ENCODE data around the gene TOR4A. TPM values are rescaled to one million over a fixed set of nuclear protein-coding genes. Genes with fewer than 3 reads are reported as not detected.

Gene TOR4A
- total and polyA plus RNA-seq, 2 experiments from 2014 or later, result 2.0 to 19.0 TPM

- Mint-ChIP-seq H3K27ac (no peak overlapping the region), H3K9me3 (no peaks in the 10 kb centered on the region), H3K36me3 (ENCODE audit: low read depth) (no peaks in the 10 kb centered on the region), H3K27me3 (ENCODE audit: insufficient read depth, low read depth, poor library complexity) (peaks cover 2% of the 10 kb centered on the region), H3K4me3 (no peak overlapping the region), H3K4me1 (peaks cover 2% of the 10 kb centered on the region; the same call in 2 of the 3 replicates)
- no peaks in the 10 kb centered on the region for H3K36me3 ChIP-seq (ENCODE audit: insufficient read depth)
- no peaks in the 10 kb centered on the region for H3F3A ChIP-seq (replicated peaks; ENCODE audit: low read depth)
- no peak overlapping the region for H2AFZ ChIP-seq
- no peaks in the 10 kb centered on the region for H3K79me2 ChIP-seq (replicated peaks; ENCODE audit: insufficient read depth)
- no peaks in the 10 kb centered on the region for H3K27me3 ChIP-seq (ENCODE audit: insufficient read depth)
- H3K4me3 ChIP-seq, result peak overlapping the region; percentile 52; the same call in 1 of the 2 replicates
- no peaks in the 10 kb centered on the region for H3K9me2 ChIP-seq (ENCODE audit: insufficient read depth)
- H3K4me2 ChIP-seq, result peak overlapping the region; percentile 81
- no peak overlapping the region for H3K27ac ChIP-seq (ENCODE audit: low read depth)
- ATAC-seq (peak; percentile 6; the same call in 2 of the 3 replicates), DNase-seq (ENCODE audit: low spot score) (no peak)
- no peaks in the 10 kb centered on the region for H4K20me1 ChIP-seq (replicated peaks; ENCODE audit: insufficient read depth)
- TF ChIP-seq ZNF114 (CRISPR knock-in tag; IDR thresholded peaks at IDR 0.05), result no peak
- TF ChIP-seq POLR2AphosphoS5 (IDR thresholded peaks at IDR 0.05; ENCODE audit: low read depth), result no peak
- no peak for TF ChIP-seq ETS1 (IDR thresholded peaks at IDR 0.05)
- no peak for TF ChIP-seq JUNB (IDR thresholded peaks at IDR 0.05; ENCODE audit: unreplicated experiment)
- TF ChIP-seq EZH2 (IDR thresholded peaks at IDR 0.05; ENCODE audit: low read depth, unreplicated experiment), result no peak
- no peak for TF ChIP-seq ZNF462 (CRISPR knock-in tag; IDR thresholded peaks at IDR 0.05)
- peaks cover 19% of the 10 kb centered on the region; the same call in 1 of the 2 replicates for H3K4me1 ChIP-seq (ENCODE audit: insufficient read depth)
These were observed 38.1 kb downstream of the TOR4A start for GRCh38 chr9:137315581-137316011.

All from GM23338 (cell line).